Measurements from ENCODE around the gene STPG4. TPM values are rescaled to one million over a fixed set of nuclear protein-coding genes. Genes with fewer than 3 reads are reported as not detected.
"Not testable (repeated sequence)": the region's sequence is repeated elsewhere in the genome, so short reads cannot be mapped to it uniquely, and the experiment has no call there.

Gene STPG4
- total RNA-seq, 2 experiments from 2014 or later: 0.14 to 0.23 TPM

- Mint-ChIP-seq H3K4me1 (no peaks in the 10 kb centered on the region), H3K36me3 (ENCODE audit: low read depth) (peaks cover 32% of the 10 kb centered on the region), H3K27me3 (no peaks in the 10 kb centered on the region), H3K4me3 (no peak overlapping the region), H3K9me3 (ENCODE audit: low read depth) (peaks cover 2% of the 10 kb centered on the region), H3K27ac (no peak overlapping the region)
- intact Hi-C loops (cut with DNase I, micrococcal nuclease): no loop called here
- POLR2A ChIA-PET: no interaction called here
- CTCF ChIA-PET: no interaction called here
- no peak for ATAC-seq
- DNase-seq: no peak
Observed at GRCh38 chr2:47150175-47150574, 4.9 kb downstream of the STPG4 start.

- no peak overlapping the region for H3K4me3 Mint-ChIP-seq
- H3K27me3 Mint-ChIP-seq: no peaks in the 10 kb centered on the region
- H3K27ac Mint-ChIP-seq: no peak overlapping the region
- H3K4me1 Mint-ChIP-seq: peaks cover 6% of the 10 kb centered on the region
- no peak for ATAC-seq
- peaks cover 36% of the 10 kb centered on the region for H3K36me3 Mint-ChIP-seq (ENCODE audit: low read depth)
- intact Hi-C loops (cut with DNase I, micrococcal nuclease): no loop called here
- peaks cover 2% of the 10 kb centered on the region for H3K9me3 Mint-ChIP-seq (ENCODE audit: low read depth)
- ChIA-PET POLR2A (no interaction called here), CTCF (interaction anchor here (1.2 kb wide), 1 partner anchor 13 kb away, joined by 3 read pairs; no protein-coding TSS in a partner anchor)
- DNase-seq: no peak
Observed at GRCh38 chr2:47147021-47147420, 8.1 kb downstream of the STPG4 start.

- ATAC-seq (no peak), DNase-seq (no peak)
- Mint-ChIP-seq H3K4me3 (no peak overlapping the region), H3K9me3 (ENCODE audit: low read depth) (peaks cover 5% of the 10 kb centered on the region), H3K4me1 (peaks cover 8% of the 10 kb centered on the region), H3K36me3 (ENCODE audit: low read depth) (peaks cover 40% of the 10 kb centered on the region), H3K27me3 (no peaks in the 10 kb centered on the region), H3K27ac (no peak overlapping the region)
- intact Hi-C loops (cut with DNase I, micrococcal nuclease): no loop called here
- ChIA-PET CTCF (no interaction called here), POLR2A (no interaction called here)
Observed at GRCh38 chr2:47145466-47145865, 9.6 kb downstream of the STPG4 start.

GRCh38 chr2:47141520-47141919 lies 13.6 kb downstream of the STPG4 start:
- no peak overlapping the region for H3K4me3 Mint-ChIP-seq
- no peaks in the 10 kb centered on the region for H3K27me3 Mint-ChIP-seq
- H3K4me1 Mint-ChIP-seq: peaks cover 8% of the 10 kb centered on the region
- intact Hi-C loops (cut with DNase I, micrococcal nuclease): no loop called here
- no peak overlapping the region for H3K27ac Mint-ChIP-seq
- peaks cover 12% of the 10 kb centered on the region for H3K9me3 Mint-ChIP-seq (ENCODE audit: low read depth)
- peaks cover 38% of the 10 kb centered on the region for H3K36me3 Mint-ChIP-seq (ENCODE audit: low read depth)
- DNase-seq (no peak), ATAC-seq (no peak)
- ChIA-PET POLR2A (interaction anchor here (0.7 kb wide), 1 partner anchor 20 kb away, joined by 3 read pairs; no protein-coding TSS in a partner anchor), CTCF (interaction anchor here (0.8 to 1.4 kb wide), 2 partner anchors 10 to 150 kb away, joined by 3 read pairs; no protein-coding TSS in a partner anchor)

GRCh38 chr2:47134386-47135090 lies 20.6 kb downstream of the STPG4 start:
- Mint-ChIP-seq H3K27me3 (no peaks in the 10 kb centered on the region), H3K27ac (no peak overlapping the region), H3K4me1 (no peaks in the 10 kb centered on the region), H3K9me3 (ENCODE audit: low read depth) (peaks cover 21% of the 10 kb centered on the region), H3K36me3 (ENCODE audit: low read depth) (peaks cover 8% of the 10 kb centered on the region), H3K4me3 (no peak overlapping the region)
- DNase-seq: no peak
- CTCF ChIA-PET: no interaction called here
- ATAC-seq: no peak
- intact Hi-C loops (cut with DNase I, micrococcal nuclease): no loop called here
- POLR2A ChIA-PET: no interaction called here

GRCh38 chr2:47133046-47133445 lies 22.1 kb downstream of the STPG4 start:
- H3K36me3 Mint-ChIP-seq (ENCODE audit: low read depth): no peaks in the 10 kb centered on the region
- DNase-seq (no peak), ATAC-seq (no peak)
- H3K4me3 Mint-ChIP-seq: no peak overlapping the region
- H3K27ac Mint-ChIP-seq: no peak overlapping the region
- no peaks in the 10 kb centered on the region for H3K4me1 Mint-ChIP-seq
- intact Hi-C loops (cut with DNase I, micrococcal nuclease): no loop called here
- H3K27me3 Mint-ChIP-seq: no peaks in the 10 kb centered on the region
- ChIA-PET POLR2A (no interaction called here), CTCF (interaction anchor here (0.7 to 1.3 kb wide), 2 partner anchors 190 to 1013 kb away, joined by 3 read pairs; no protein-coding TSS in a partner anchor)
- H3K9me3 Mint-ChIP-seq (ENCODE audit: low read depth): peaks cover 17% of the 10 kb centered on the region

- POLR2A ChIA-PET: no interaction called here
- Mint-ChIP-seq H3K4me3 (no peak overlapping the region), H3K9me3 (ENCODE audit: low read depth) (peaks cover 3% of the 10 kb centered on the region), H3K36me3 (ENCODE audit: low read depth) (no peaks in the 10 kb centered on the region), H3K27me3 (peaks cover 5% of the 10 kb centered on the region), H3K27ac (no peak overlapping the region), H3K4me1 (no peaks in the 10 kb centered on the region)
- DNase-seq (no peak), ATAC-seq (no peak)
- CTCF ChIA-PET: interaction anchor here (0.5 kb wide), 1 partner anchor 441 kb away, joined by 5 read pairs; no protein-coding TSS in a partner anchor
- intact Hi-C loops (cut with DNase I, micrococcal nuclease): loop anchor here in 1 of 2 experiments (5.0 kb wide), 1 partner anchor 193 kb away; no protein-coding TSS in a partner anchor
Observed at GRCh38 chr2:47129191-47129706, 25.9 kb downstream of the STPG4 start.

- no peaks in the 10 kb centered on the region for H3K36me3 Mint-ChIP-seq (ENCODE audit: low read depth)
- H3K9me3 Mint-ChIP-seq (ENCODE audit: low read depth): no peaks in the 10 kb centered on the region
- CTCF ChIA-PET: interaction anchor here (1.4 to 1.6 kb wide), 2 partner anchors 26 to 194 kb away, joined by 3 to 6 read pairs; no protein-coding TSS in a partner anchor
- no peak overlapping the region for H3K27ac Mint-ChIP-seq
- H3K4me1 Mint-ChIP-seq: no peaks in the 10 kb centered on the region
- no peak for ATAC-seq
- POLR2A ChIA-PET: no interaction called here
- peaks cover 5% of the 10 kb centered on the region for H3K27me3 Mint-ChIP-seq
- DNase-seq: no peak
- intact Hi-C loops (cut with DNase I, micrococcal nuclease): loop anchor here in 1 of 2 experiments (5.0 kb wide), 1 partner anchor 194 kb away; no protein-coding TSS in a partner anchor
- H3K4me3 Mint-ChIP-seq: no peak overlapping the region
Observed at GRCh38 chr2:47128705-47129104, 26.4 kb downstream of the STPG4 start.

- no peaks in the 10 kb centered on the region for H3K36me3 Mint-ChIP-seq (ENCODE audit: low read depth)
- H3K4me3 Mint-ChIP-seq: no peak overlapping the region
- no peaks in the 10 kb centered on the region for H3K4me1 Mint-ChIP-seq
- ATAC-seq (no peak), DNase-seq (no peak)
- H3K27ac Mint-ChIP-seq: no peak overlapping the region
- ChIA-PET CTCF (interaction anchor here (1.0 to 1.6 kb wide), 3 partner anchors 9 to 195 kb away, joined by 3 to 6 read pairs (median 3); no protein-coding TSS in a partner anchor), POLR2A (no interaction called here)
- H3K9me3 Mint-ChIP-seq (ENCODE audit: low read depth): no peaks in the 10 kb centered on the region
- intact Hi-C loops (cut with DNase I, micrococcal nuclease): loop anchor here in 1 of 2 experiments (5.0 kb wide), 1 partner anchor 194 kb away; no protein-coding TSS in a partner anchor
- peaks cover 5% of the 10 kb centered on the region for H3K27me3 Mint-ChIP-seq
Observed at GRCh38 chr2:47127862-47128543, 27.1 kb downstream of the STPG4 start.

GRCh38 chr2:47126783-47127182 lies 28.3 kb downstream of the STPG4 start:
- intact Hi-C loops (cut with DNase I, micrococcal nuclease): loop anchor here in 1 of 2 experiments (5.0 kb wide), 1 partner anchor 196 kb away; no protein-coding TSS in a partner anchor
- no peak for DNase-seq
- POLR2A ChIA-PET: no interaction called here
- no peak overlapping the region for H3K27ac Mint-ChIP-seq
- CTCF ChIA-PET: interaction anchor here (0.6 kb wide), 1 partner anchor 402 kb away, joined by 7 read pairs; no protein-coding TSS in a partner anchor
- no peaks in the 10 kb centered on the region for H3K4me1 Mint-ChIP-seq
- no peaks in the 10 kb centered on the region for H3K36me3 Mint-ChIP-seq (ENCODE audit: low read depth)
- H3K4me3 Mint-ChIP-seq: no peak overlapping the region
- peaks cover 5% of the 10 kb centered on the region for H3K27me3 Mint-ChIP-seq
- no peaks in the 10 kb centered on the region for H3K9me3 Mint-ChIP-seq (ENCODE audit: low read depth)
- no peak for ATAC-seq

- POLR2A ChIA-PET; ATAC-seq; H3K9me3 Mint-ChIP-seq (ENCODE audit: low read depth); H3K36me3 Mint-ChIP-seq (ENCODE audit: low read depth); CTCF ChIA-PET; H3K4me3 Mint-ChIP-seq; H3K4me1 Mint-ChIP-seq; H3K27me3 Mint-ChIP-seq; H3K27ac Mint-ChIP-seq; DNase-seq: not testable (repeated sequence)
- intact Hi-C loops (cut with DNase I, micrococcal nuclease): loop anchor here in 1 of 2 experiments (5.0 kb wide), 1 partner anchor 198 kb away; no protein-coding TSS in a partner anchor
Observed at GRCh38 chr2:47124740-47125139, 30.4 kb downstream of the STPG4 start.

Measured in activated CD4-positive, alpha-beta T cell treated with anti-CD3 and anti-CD28 coated beads for 36 hours (primary cell).